ENCODE results near the gene STPG1.

DNA sequence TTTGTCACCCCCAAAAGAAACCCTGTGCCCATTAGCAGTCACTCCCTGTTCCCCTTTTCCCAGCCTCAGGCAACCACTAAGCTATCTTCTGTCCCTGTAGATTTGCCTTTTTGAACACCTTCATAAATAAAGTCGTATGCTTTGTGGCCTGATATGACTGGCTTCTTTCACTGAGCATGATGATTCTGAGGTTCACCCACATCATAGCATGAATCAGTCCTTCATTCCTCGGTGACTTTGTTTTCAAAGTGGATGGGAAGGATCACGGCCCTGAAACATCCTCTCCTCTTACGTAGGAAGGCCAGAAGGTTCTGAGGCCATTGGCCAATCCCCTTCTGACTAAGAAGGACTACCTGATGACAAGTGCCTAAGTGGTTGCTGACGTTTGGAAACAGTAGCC, 41.1 kb upstream of the STPG1 start:
- TF ChIP-seq, protein P1, sequence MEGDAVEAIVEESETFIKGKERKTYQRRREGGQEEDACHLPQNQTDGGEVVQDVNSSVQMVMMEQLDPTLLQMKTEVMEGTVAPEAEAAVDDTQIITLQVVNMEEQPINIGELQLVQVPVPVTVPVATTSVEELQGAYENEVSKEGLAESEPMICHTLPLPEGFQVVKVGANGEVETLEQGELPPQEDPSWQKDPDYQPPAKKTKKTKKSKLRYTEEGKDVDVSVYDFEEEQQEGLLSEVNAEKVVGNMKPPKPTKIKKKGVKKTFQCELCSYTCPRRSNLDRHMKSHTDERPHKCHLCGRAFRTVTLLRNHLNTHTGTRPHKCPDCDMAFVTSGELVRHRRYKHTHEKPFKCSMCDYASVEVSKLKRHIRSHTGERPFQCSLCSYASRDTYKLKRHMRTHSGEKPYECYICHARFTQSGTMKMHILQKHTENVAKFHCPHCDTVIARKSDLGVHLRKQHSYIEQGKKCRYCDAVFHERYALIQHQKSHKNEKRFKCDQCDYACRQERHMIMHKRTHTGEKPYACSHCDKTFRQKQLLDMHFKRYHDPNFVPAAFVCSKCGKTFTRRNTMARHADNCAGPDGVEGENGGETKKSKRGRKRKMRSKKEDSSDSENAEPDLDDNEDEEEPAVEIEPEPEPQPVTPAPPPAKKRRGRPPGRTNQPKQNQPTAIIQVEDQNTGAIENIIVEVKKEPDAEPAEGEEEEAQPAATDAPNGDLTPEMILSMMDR (IDR thresholded peaks at IDR 0.05) = no peak
- TF ChIP-seq POLR2A (IDR thresholded peaks at IDR 0.05; ENCODE audit: low read depth) = no peak
